Measurements from ENCODE around the gene FNDC3B. TPM values are rescaled to one million over a fixed set of nuclear protein-coding genes. Genes with fewer than 3 reads are reported as not detected.

FNDC3B gene
- total and polyA plus RNA-seq, 9 of the 15 experiments (the other 6 are each of a cell fraction or from before 2014, with no cell fraction given), result 7.0 to 35.8 (median 16.2) TPM

DNA sequence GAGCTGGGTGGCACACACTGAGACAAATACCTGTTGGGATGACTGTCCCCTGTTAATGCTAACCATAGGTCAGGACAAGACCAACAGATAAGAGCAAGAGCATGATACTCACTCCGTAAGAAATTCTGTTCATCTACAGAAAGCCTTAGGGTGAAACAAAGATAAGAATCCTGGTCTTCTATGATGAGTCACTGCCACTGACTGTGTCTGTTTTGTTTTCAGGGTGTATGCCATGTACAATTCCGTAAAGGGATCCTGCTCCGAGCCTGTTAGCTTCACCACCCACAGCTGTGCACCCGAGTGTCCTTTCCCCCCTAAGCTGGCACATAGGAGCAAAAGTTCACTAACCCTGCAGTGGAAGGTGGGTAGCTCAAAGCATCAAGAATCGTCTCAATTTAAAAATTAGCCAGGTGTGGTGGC lies 267.8 kb downstream of the FNDC3B start (continued):
- no peak for TF ChIP-seq HDAC6 (IDR thresholded peaks at IDR 0.05; ENCODE audit: low read depth, low read length)
- no peak for TF ChIP-seq SMAD3 (CRISPR knock-in tag; conservative IDR thresholded peaks at IDR 0.05)
- TF ChIP-seq ZNF384 (IDR thresholded peaks at IDR 0.05; ENCODE audit: low read depth, low read length), result no peak
- TF ChIP-seq ZFPM2 (CRISPR knock-in tag; IDR thresholded peaks at IDR 0.05), result no peak
- TF ChIP-seq SMAD2 (IDR thresholded peaks at IDR 0.05; ENCODE audit: low read depth, low read length), result no peak
- no peak for TF ChIP-seq CREB3L1 (IDR thresholded peaks at IDR 0.05; ENCODE audit: borderline replicate concordance, low read depth)
- peak; percentile 69; the same call in 1 of the 2 replicates for TF ChIP-seq CTBP1 (IDR thresholded peaks at IDR 0.05; ENCODE audit: borderline replicate concordance)
- no peak for TF ChIP-seq ZNF121 (CRISPR knock-in tag; conservative IDR thresholded peaks at IDR 0.05)
- TF ChIP-seq RBFOX2 (IDR thresholded peaks at IDR 0.05; ENCODE audit: low read depth, low read length), result no peak
- TF ChIP-seq ZNF75A (CRISPR knock-in tag; IDR thresholded peaks at IDR 0.05), result no peak
- no peak for TF ChIP-seq MED1 (CRISPR knock-in tag; IDR thresholded peaks at IDR 0.05; ENCODE audit: borderline replicate concordance)
- TF ChIP-seq, protein P1, sequence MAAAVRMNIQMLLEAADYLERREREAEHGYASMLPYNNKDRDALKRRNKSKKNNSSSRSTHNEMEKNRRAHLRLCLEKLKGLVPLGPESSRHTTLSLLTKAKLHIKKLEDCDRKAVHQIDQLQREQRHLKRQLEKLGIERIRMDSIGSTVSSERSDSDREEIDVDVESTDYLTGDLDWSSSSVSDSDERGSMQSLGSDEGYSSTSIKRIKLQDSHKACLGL (CRISPR knock-in tag; IDR thresholded peaks at IDR 0.05; ENCODE audit: borderline replicate concordance, poor library complexity, severe bottlenecking), result no peak
- TF ChIP-seq ZNF408 (CRISPR knock-in tag; IDR thresholded peaks at IDR 0.05; ENCODE audit: low read depth), result no peak
- TF ChIP-seq, protein P2, sequence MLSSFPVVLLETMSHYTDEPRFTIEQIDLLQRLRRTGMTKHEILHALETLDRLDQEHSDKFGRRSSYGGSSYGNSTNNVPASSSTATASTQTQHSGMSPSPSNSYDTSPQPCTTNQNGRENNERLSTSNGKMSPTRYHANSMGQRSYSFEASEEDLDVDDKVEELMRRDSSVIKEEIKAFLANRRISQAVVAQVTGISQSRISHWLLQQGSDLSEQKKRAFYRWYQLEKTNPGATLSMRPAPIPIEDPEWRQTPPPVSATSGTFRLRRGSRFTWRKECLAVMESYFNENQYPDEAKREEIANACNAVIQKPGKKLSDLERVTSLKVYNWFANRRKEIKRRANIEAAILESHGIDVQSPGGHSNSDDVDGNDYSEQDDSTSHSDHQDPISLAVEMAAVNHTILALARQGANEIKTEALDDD (IDR thresholded peaks at IDR 0.05), result peak; percentile 73
- no peak for TF ChIP-seq ZNF197 (CRISPR knock-in tag; IDR thresholded peaks at IDR 0.05; ENCODE audit: low read depth)
- TF ChIP-seq ESRRB (CRISPR knock-in tag; IDR thresholded peaks at IDR 0.05; ENCODE audit: borderline replicate concordance), result no peak
- TF ChIP-seq POLR2AphosphoS2 (IDR thresholded peaks at IDR 0.05; ENCODE audit: low read length), result no peak
- TF ChIP-seq SLC30A9 (CRISPR knock-in tag; IDR thresholded peaks at IDR 0.05), result no peak
- no peak for TF ChIP-seq MTF1 (CRISPR knock-in tag; IDR thresholded peaks at IDR 0.05; ENCODE audit: borderline replicate concordance)
- no peak for TF ChIP-seq CBX5 (IDR thresholded peaks at IDR 0.05; ENCODE audit: borderline replicate concordance, low read depth)
- 0 out of 2 replicates have a peak, but pooled peaks have one; percentile 68 for TF ChIP-seq ZNF644 (tag; IDR thresholded peaks at IDR 0.05; ENCODE audit: low read depth)
- no peak for TF ChIP-seq HNRNPH1 (optimal IDR thresholded peaks at IDR 0.05; ENCODE audit: low read depth, low read length)
- TF ChIP-seq RFX5 (IDR thresholded peaks at IDR 0.05; ENCODE audit: low read depth, low read length), result no peak
- TF ChIP-seq TEAD4 (IDR thresholded peaks at IDR 0.05; ENCODE audit: low read length), result peak; percentile 32
- TF ChIP-seq TEAD4 (CRISPR knock-in tag; IDR thresholded peaks at IDR 0.05; ENCODE audit: borderline replicate concordance), result no peak
- no peak for TF ChIP-seq LARP7 (IDR thresholded peaks at IDR 0.05)
- no peak for TF ChIP-seq L3MBTL2 (IDR thresholded peaks at IDR 0.05)
- TF ChIP-seq EWSR1 (IDR thresholded peaks at IDR 0.05; ENCODE audit: borderline replicate concordance, low read depth, partially characterized antibody), result no peak
